GM12878 (cell line): Measurements from ENCODE around the gene CFAP57. TPM values are rescaled to one million over a fixed set of nuclear protein-coding genes. Genes with fewer than 3 reads are reported as not detected.

Experiments
- ASH2L ChIP-seq: fragments of 300-600, 200-600 bp; sonication (generic); IDR thresholded peaks from 2 replicates; pipeline ENCODE4 v1.6.1; 2017; ENCODE audit warnings: low read depth, mild to moderate bottlenecking, borderline replicate concordance
- BCL11A ChIP-seq: IDR thresholded peaks from 2 replicates; pipeline ENCODE4 v1.6.1; 2011; ENCODE audit warnings: low read depth, low read length
- CREB1 ChIP-seq: IDR thresholded peaks from 2 replicates; pipeline ENCODE4 v1.6.1; 2012; ENCODE audit warnings: low read depth, mild to moderate bottlenecking, inconsistent platforms
- DPF2 ChIP-seq: fragments of 450-650 bp; IDR thresholded peaks from 2 replicates; pipeline ENCODE4 v1.6.1; 2017; ENCODE audit warnings: mild to moderate bottlenecking
- EED ChIP-seq: sonication (generic); IDR thresholded peaks from 2 replicates; pipeline ENCODE4 v1.6.1; 2016; ENCODE audit warnings: antibody characterized with exemption, low read depth
- GABPA ChIP-seq: IDR thresholded peaks from 2 replicates; pipeline ENCODE4 v1.6.1; 2014; ENCODE audit warnings: antibody characterized with exemption, low read depth, mild to moderate bottlenecking, inconsistent platforms
- IKZF1 ChIP-seq: fragments of 450-650 bp; conservative IDR thresholded peaks from 2 replicates; pipeline ENCODE4 v1.6.1; 2017; ENCODE audit warnings: antibody characterized with exemption, mild to moderate bottlenecking
- IKZF2 ChIP-seq, 2 experiments: fragments of 450-650 bp; IDR thresholded peaks; 2 replicates each; pipeline ENCODE4 v1.6.1; 2017; ENCODE audit warnings: mild to moderate bottlenecking in 2 of 2, moderate library complexity in 2 of 2
- MTA2 ChIP-seq: fragments of 450-650 bp; IDR thresholded peaks from 2 replicates; pipeline ENCODE4 v1.6.1; 2016; ENCODE audit warnings: low read depth, mild to moderate bottlenecking, moderate library complexity
- MYC ChIP-seq: IDR thresholded peaks from 2 replicates; pipeline ENCODE4 v1.6.1; 2011; ENCODE audit warnings: mild to moderate bottlenecking, low read length, moderate library complexity, inconsistent platforms; ENCODE audit not compliant: insufficient read depth, insufficient replicate concordance, insufficient read length, severe bottlenecking
- NBN ChIP-seq: fragments of 450-650 bp; IDR thresholded peaks from 2 replicates; pipeline ENCODE4 v1.6.1; 2016
- NR2C1 ChIP-seq: fragments of 450-650 bp; IDR thresholded peaks from 2 replicates; pipeline ENCODE4 v1.6.1; 2017; ENCODE audit warnings: antibody characterized with exemption, mild to moderate bottlenecking, moderate library complexity
- NR2C2 ChIP-seq: IDR thresholded peaks from 2 replicates; pipeline ENCODE4 v1.6.1; 2011; ENCODE audit warnings: borderline replicate concordance, low read depth; ENCODE audit not compliant: control insufficient read depth, insufficient read length
- NR2F1 ChIP-seq: fragments of 450-650 bp; conservative IDR thresholded peaks from 2 replicates; pipeline ENCODE4 v1.6.1; 2017; ENCODE audit warnings: mild to moderate bottlenecking
- PML ChIP-seq: IDR thresholded peaks from 2 replicates; pipeline ENCODE4 v1.6.1; 2012; ENCODE audit warnings: low read length, inconsistent platforms
- POLR2AphosphoS5 ChIP-seq: IDR thresholded peaks from 2 replicates; pipeline ENCODE4 v1.6.1; 2011; ENCODE audit warnings: mild to moderate bottlenecking, low read length, inconsistent platforms
- RAD21 ChIP-seq: IDR thresholded peaks from 2 replicates; pipeline ENCODE4 v1.6.1; 2011; ENCODE audit warnings: mild to moderate bottlenecking, low read depth, low read length, moderate library complexity; ENCODE audit not compliant: insufficient read depth
- SP1 ChIP-seq: IDR thresholded peaks from one replicate; pipeline ENCODE4 v1.6.1; 2011; ENCODE audit warnings: low read depth, low read length
- STAT3 ChIP-seq: IDR thresholded peaks from 2 replicates; pipeline ENCODE4 v1.6.1; 2011; ENCODE audit warnings: low read depth, low read length, improper control_type of control experiment
- TCF3 ChIP-seq: IDR thresholded peaks from 2 replicates; pipeline ENCODE4 v1.6.1; 2012; ENCODE audit warnings: low read depth, mild to moderate bottlenecking, low read length, borderline replicate concordance; ENCODE audit not compliant: insufficient read depth
- ZNF217 ChIP-seq: fragments of 450-650 bp; IDR thresholded peaks from 2 replicates; pipeline ENCODE4 v1.6.1; 2017; ENCODE audit warnings: antibody characterized with exemption, mild to moderate bottlenecking
- ZSCAN29 ChIP-seq: fragments of 450-650 bp; IDR thresholded peaks from 2 replicates; pipeline ENCODE4 v1.6.1; 2017; ENCODE audit warnings: mild to moderate bottlenecking, moderate library complexity
- polyA plus RNA-seq, 11 experiments: library from polyadenylated mRNA; depleted of rRNA in 4 of 11; unstranded in 6 of 11; stranded (reverse) in 5 of 11; fragments of >200 nt; fragmentation: Nextera tagmentation in 4 of 11; fragmentation: Illumina TruSeq in 1 of 11; extraction: Ambion mirVana in 4 of 11; extraction: Trizol in 1 of 11; gene quantifications; 1 replicate in 1 of 11; 2 replicates in 10 of 11; pipeline versions ENCODE4 v1.2.1 to v1.2.3, GENCODE V29; 2011 to 2016; ENCODE audit warnings: inconsistent platforms in 2 of 11, missing spikeins in 2 of 11, low read depth in 1 of 11
- total RNA-seq, 4 experiments: library from RNA; depleted of rRNA in 3 of 4; stranded (reverse); fragments of >200 nt in 3 of 4; fragmentation: Illumina TruSeq in 1 of 4; extraction: Trizol in 1 of 4; gene quantifications; 2 replicates each; pipeline versions ENCODE4 v1.2.1 to v1.2.3, GENCODE V29; 2013 to 2021
- TF ChIP-seq, protein P1 (sequence below): IDR thresholded peaks from 2 replicates; pipeline ENCODE4 v1.6.1; 2011; ENCODE audit warnings: borderline replicate concordance, low read depth, mild to moderate bottlenecking, moderate library complexity, low read length; ENCODE audit not compliant: insufficient read depth, poor library complexity, severe bottlenecking

The CFAP57 gene
- total and polyA plus RNA-seq, 10 of the 15 experiments (the other 5 are each of a cell fraction or from before 2014, with no cell fraction given), result 0.45 to 4.8 (median 1.3) TPM

DNA sequence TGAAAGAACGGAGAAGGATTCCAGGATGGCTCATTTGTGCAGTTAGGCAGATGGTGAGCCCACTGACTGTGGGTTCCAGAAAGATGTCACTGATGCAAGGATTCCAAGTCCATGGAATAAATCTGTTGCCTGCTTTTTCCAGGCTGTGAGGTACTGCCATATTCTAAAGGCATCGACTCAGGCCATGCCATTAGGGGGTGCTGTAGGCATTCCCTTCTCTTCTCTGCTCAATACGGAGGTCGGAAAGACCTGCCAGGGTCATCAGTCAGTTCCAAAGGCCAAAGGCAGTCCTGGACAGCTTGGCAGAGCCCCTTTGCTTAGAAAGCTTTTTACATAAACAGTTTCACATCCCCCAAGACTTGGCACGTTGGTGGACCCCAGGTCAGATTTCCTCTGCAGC, 66.0 kb downstream of the CFAP57 start (continued):
- no peak for TF ChIP-seq STAT3
- TF ChIP-seq PML, result no peak
- no peak for TF ChIP-seq ZSCAN29
- TF ChIP-seq IKZF2 (IDR thresholded peaks at IDR 0.05), result no peak
- no peak for TF ChIP-seq SP1
- no peak for TF ChIP-seq EED
- TF ChIP-seq NR2C2, result no peak
- TF ChIP-seq GABPA, result no peak
- no peak for TF ChIP-seq NBN
- TF ChIP-seq NR2F1, result peak; percentile 80
- no peak for TF ChIP-seq MTA2
- peak; percentile 91 for TF ChIP-seq RAD21
- peak; percentile 33 for TF ChIP-seq IKZF1
- no peak for TF ChIP-seq NR2C1
- TF ChIP-seq, protein P1, sequence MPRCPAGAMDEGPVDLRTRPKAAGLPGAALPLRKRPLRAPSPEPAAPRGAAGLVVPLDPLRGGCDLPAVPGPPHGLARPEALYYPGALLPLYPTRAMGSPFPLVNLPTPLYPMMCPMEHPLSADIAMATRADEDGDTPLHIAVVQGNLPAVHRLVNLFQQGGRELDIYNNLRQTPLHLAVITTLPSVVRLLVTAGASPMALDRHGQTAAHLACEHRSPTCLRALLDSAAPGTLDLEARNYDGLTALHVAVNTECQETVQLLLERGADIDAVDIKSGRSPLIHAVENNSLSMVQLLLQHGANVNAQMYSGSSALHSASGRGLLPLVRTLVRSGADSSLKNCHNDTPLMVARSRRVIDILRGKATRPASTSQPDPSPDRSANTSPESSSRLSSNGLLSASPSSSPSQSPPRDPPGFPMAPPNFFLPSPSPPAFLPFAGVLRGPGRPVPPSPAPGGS, result no peak
- no peak for TF ChIP-seq TCF3
- TF ChIP-seq MYC, result no peak
- TF ChIP-seq CREB1, result no peak
- no peak for TF ChIP-seq ZNF217
- no peak for TF ChIP-seq ASH2L
- TF ChIP-seq BCL11A, result no peak
- no peak for TF ChIP-seq DPF2
- TF ChIP-seq POLR2AphosphoS5, result no peak
